NCI-H1417 treated with DMSO at 0.1 percent for 48 hours (cell line): ENCODE data around the gene ERVV-1.
"Not testable (repeated sequence)": the region's sequence is repeated elsewhere in the genome, so short reads cannot be mapped to it uniquely, and the experiment has no call there.

ENCODE experiments used
- DNase-seq: peaks from one replicate; lab custom pipeline; 2025; lab: John Stamatoyannopoulos, UW

Gene ERVV-1

GRCh38 chr19:53028306-53028705, 14.6 kb downstream of the ERVV-1 start:
- not testable (repeated sequence) for DNase-seq

GRCh38 chr19:53034054-53034453, 20.3 kb downstream of the ERVV-1 start:
- no peak for DNase-seq

DNA sequence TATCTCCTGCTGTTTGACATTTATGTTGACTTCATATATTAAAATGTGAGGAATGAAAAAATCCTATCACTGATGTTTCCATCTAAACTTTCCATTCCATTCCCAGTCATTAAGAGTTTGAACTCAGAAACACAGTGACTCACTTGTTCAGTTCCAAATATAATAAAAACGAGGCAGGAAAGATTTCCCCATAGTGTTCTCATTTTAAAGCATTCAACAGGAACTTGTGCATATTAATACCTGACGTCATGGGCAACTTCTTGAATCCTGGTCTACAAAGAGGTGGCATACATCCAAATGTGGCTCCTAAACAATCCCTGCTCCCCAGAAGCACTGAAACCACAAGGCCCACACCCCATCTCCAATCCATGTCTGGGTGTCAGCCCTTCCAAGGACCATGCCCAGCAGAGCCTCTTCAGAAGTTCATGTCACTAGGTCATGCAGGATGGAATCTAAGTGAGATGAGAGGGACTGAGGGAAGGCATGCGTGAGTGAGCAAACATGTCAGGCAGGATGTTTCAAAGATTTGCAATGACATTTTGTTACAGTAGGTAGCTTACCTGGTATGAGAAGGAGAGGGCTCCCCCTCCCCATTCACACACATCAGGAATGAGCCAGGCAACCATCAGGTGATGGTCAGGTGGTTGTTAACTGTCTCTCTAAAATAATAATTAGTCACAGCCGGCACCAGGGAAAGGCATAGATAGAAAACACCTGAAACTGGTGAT, 21.4 kb downstream of the ERVV-1 start:
- no peak for DNase-seq

- DNase-seq: no peak
Measured at GRCh38 chr19:53037101-53038097, 23.7 kb downstream of the ERVV-1 start.

- no peak for DNase-seq
Measured at GRCh38 chr19:53041366-53041765, 27.6 kb downstream of the ERVV-1 start.

- DNase-seq: no peak
Measured at GRCh38 chr19:53045536-53045935, 31.8 kb downstream of the ERVV-1 start.

GRCh38 chr19:53047379-53047778, 33.7 kb downstream of the ERVV-1 start:
- DNase-seq: no peak

DNA sequence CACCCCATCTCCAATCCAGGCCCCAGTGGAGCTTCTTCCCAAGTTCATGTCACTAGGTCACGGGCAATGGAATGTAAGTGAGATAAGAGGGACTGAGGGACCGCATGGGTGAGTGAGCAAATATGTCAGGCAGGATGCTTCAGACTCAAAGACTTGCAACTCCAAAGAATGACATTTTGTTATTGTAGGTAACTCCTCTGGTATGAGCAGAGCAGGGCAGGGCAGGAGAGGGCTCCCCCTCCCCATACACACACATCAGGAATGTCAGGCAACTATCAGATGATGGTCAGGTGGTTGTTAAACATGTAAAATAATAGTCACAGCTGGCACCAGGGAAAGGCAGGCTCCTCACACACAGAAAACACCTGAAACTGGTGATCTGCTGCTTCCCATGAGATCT, 41.4 kb downstream of the ERVV-1 start:
- DNase-seq: no peak

DNA sequence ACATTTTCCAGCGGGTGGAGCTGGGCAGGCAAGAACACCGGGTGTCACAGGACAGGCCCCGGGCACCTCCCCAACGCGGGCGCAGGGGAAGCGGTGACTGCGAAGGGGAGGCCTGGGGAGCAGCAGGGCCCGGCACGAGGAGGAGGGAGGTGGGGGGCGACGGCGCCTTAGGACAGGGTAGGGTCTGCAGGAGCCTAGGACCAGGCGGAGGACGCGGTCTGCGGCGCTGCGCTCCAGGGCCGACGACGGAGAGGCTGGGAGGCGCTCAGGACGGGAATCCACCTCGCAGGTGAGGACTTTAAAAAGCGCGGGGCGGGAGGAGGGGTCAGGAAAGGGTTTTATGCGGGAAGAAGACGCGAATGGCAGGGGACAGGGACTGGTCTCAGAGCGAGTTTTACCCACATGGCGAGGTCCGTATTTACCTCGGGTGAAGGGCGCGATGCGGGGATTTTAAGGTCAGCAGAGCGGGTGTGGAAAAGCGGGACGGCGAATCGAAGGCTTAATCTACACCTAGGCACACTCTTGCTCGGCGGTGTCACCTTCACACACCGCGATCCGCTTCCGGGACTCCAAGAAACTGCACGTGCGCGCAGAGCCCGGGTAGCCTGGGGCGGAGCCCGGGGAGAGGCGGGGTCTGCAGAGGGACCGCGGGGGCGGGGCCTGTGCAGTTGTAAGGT, 44.3 kb downstream of the ERVV-1 start:
- no peak for DNase-seq
